Pancreas (tissue), 10 donors: ENCODE results near the gene FAM174C. TPM values are rescaled to one million over a fixed set of nuclear protein-coding genes. Genes with fewer than 3 reads are reported as not detected.

Experiments used
- ATAC-seq, 4 donors: fragments of 200-7000 bp; cut with Tn5 transposase; one replicate each; pipeline versions ENCODE4 v1.8.0 to v1.9.1; 2020; ENCODE audit warnings: mild to moderate bottlenecking in 4 of 4, moderate library complexity in 4 of 4
- DNase-seq, 6 donors: peaks; one replicate each; pipeline ENCODE4 v3.0.0-alpha.2; 2020
- FAIRE-seq: peaks from 2 replicates; lab custom pipeline; 2012; peaks lifted over from hg19 to GRCh38; lab: Jason Lieb, UNC
- H3K27ac ChIP-seq, 4 donors: fragments of 200-600 bp; sonication (generic); 1 replicate in 3 of 4; 2 replicates in 1 of 4; pipeline versions ENCODE4 v1.5.0 to v1.8.0; 2020
- H3K27me3 ChIP-seq, 4 donors: fragments of 200-600 bp; one replicate each; pipeline ENCODE4 v1.8.0; 2021
- H3K36me3 ChIP-seq, 3 donors: fragments of 200-600 bp; sonication (generic) in 1 of 3; one replicate each; pipeline versions ENCODE4 v1.5.0 to v1.8.0; 2020 to 2021
- H3K4me1 ChIP-seq, 3 donors: fragments of 200-600 bp; one replicate each; pipeline ENCODE4 v1.8.0; 2021
- H3K4me3 ChIP-seq, 4 donors: fragments of 200-600 bp; sonication (generic) in 2 of 4; one replicate each; pipeline versions ENCODE4 v1.5.0 to v1.8.0; 2020 to 2021
- H3K9me3 ChIP-seq, 4 donors: fragments of 200-600 bp; one replicate each; pipeline ENCODE4 v1.8.0; 2021
- WGBS, 2 donors: extraction: QIAGEN DNeasy Blood & Tissue Kit; methylation state at CpG; one replicate each; pipeline ENCODE4 v1.1.7; 2013; 5-methylcytosine and 5-hydroxymethylcytosine counted together
- intact Hi-C, 3 donors: fragments of 100-400 bp; cut with DNase I; formaldehyde crosslinking; loops; one replicate each; pipeline versions ENCODE4 v1.11.1 to v1.14.2; 2022
- polyA plus RNA-seq, 2 donors: library from polyadenylated mRNA; stranded (reverse); fragments of 200-250 nt; gene quantifications; one replicate each; pipeline ENCODE4 v1.2.3, GENCODE V29; 2013
- total RNA-seq, 6 donors: library from RNA; stranded (reverse); fragmentation: NEBNext Ultra II Directional in 4 of 6; extraction: Animal tissue kit (Norgen Biotek cat#: 25700) in 4 of 6; gene quantifications; one replicate each; pipeline versions ENCODE4 v1.2.1 to v1.2.4, GENCODE V29; 2021 to 2023
- TF ChIP-seq, protein P1 (sequence below), 4 donors: fragments of 200-600 bp; sonication (generic) in 3 of 4; IDR thresholded peaks; one replicate each; pipeline versions ENCODE4 v1.5.0 to v1.8.0; 2021; ENCODE audit warnings: antibody characterized with exemption in 4 of 4
- donor health status: healthy with polysubstance abuse.
- donor health status: DM: no; HTN: no; CAD: no; lungs with moderate emphysema.
- donor health status: DM: no; HTN: no; CAD: no.
- donor health status: control.
- donor health status: control.
- donor health status: Bipolar disorder and iron deficiency.
- donor health status: DM: yes; HTN: yes; CAD: no.
- donor health status: DM: no; HTN: no; CAD: no.
- donor health status: DM: no; HTN: no; CAD: no.
- donor health status: DM: yes; HTN: yes; CAD: no.

FAM174C gene
- total and polyA plus RNA-seq, 8 donors: 16.1 to 83.4 (median 25.4) TPM

DNA sequence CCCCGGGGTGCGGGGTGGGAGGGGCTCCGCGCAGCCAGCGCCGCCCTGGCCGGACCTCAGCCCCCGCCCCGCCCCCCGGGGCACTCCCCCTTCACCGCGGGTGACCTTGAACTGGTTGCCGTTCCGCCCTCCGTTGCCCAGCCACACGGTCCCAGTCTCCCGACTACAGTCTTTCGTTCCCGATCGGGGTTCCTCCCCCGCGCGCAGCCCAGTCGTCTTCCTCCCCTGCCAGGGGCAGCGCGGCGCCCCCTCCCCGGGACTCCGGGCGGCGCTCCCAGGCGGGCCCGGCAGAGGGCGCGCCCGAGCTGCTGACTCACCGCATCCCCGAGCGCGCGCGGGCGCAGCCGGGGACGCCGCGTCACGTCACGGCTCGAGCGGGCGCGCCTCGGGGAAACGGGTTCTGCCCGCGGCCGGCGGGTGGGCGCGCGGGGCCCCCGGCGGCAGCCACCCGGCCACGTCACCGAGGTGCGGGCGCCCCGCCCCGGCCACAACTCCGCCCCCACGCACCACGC, 26.5 kb upstream of the FAM174C start:
- Histone ChIP-seq H3K27me3 (no peaks in the 10 kb centered on the region), H3K4me1 (peaks cover 33 to 37% (median 33%) of the 10 kb centered on the region in 3 donors), H3K4me3 (peak overlapping the region; percentile 51 to 96 (median 76)), H3K36me3 (peaks cover 0 to 1% (median under 1%) of the 10 kb centered on the region in 3 donors), H3K27ac (peak overlapping the region; percentile 95 to 97 (median 96)), H3K9me3 (no peaks in the 10 kb centered on the region)
- peak in 5 of 6 donors; percentile 82 to 91 (median 85) for DNase-seq
- intact Hi-C loops: no loop called here
- TF ChIP-seq, protein P1, sequence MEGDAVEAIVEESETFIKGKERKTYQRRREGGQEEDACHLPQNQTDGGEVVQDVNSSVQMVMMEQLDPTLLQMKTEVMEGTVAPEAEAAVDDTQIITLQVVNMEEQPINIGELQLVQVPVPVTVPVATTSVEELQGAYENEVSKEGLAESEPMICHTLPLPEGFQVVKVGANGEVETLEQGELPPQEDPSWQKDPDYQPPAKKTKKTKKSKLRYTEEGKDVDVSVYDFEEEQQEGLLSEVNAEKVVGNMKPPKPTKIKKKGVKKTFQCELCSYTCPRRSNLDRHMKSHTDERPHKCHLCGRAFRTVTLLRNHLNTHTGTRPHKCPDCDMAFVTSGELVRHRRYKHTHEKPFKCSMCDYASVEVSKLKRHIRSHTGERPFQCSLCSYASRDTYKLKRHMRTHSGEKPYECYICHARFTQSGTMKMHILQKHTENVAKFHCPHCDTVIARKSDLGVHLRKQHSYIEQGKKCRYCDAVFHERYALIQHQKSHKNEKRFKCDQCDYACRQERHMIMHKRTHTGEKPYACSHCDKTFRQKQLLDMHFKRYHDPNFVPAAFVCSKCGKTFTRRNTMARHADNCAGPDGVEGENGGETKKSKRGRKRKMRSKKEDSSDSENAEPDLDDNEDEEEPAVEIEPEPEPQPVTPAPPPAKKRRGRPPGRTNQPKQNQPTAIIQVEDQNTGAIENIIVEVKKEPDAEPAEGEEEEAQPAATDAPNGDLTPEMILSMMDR (IDR thresholded peaks at IDR 0.05): peak; percentile 52 to 72 (median 66)
- peak; percentile 3 to 10 (median 7) for ATAC-seq
- no peak for FAIRE-seq
- WGBS, 2 donors: 1 to 2% methylated on average over 26 to 74 of the region's 74 CpGs

GRCh38 chr19:1249298-1249989, 25.9 kb upstream of the FAM174C start:
- peak overlapping the region; percentile 97 to 99 (median 98) for H3K27ac ChIP-seq
- intact Hi-C loops: no loop called here
- H3K27me3 ChIP-seq: no peaks in the 10 kb centered on the region
- H3K4me1 ChIP-seq: peaks cover 30 to 39% (median 35%) of the 10 kb centered on the region in 3 donors
- WGBS, 2 donors: 0 to 1% methylated on average over 27 to 102 of the region's 102 CpGs
- FAIRE-seq: no peak
- H3K36me3 ChIP-seq: peaks cover 0 to 7% (median 7%) of the 10 kb centered on the region in 3 donors
- TF ChIP-seq, protein P1 (IDR thresholded peaks at IDR 0.05): no peak
- peak; percentile 91 to 97 (median 96) for DNase-seq
- H3K9me3 ChIP-seq: no peaks in the 10 kb centered on the region
- H3K4me3 ChIP-seq: peak overlapping the region; percentile 84 to 96 (median 90)
- peak; percentile 9 to 51 (median 23) for ATAC-seq

DNA sequence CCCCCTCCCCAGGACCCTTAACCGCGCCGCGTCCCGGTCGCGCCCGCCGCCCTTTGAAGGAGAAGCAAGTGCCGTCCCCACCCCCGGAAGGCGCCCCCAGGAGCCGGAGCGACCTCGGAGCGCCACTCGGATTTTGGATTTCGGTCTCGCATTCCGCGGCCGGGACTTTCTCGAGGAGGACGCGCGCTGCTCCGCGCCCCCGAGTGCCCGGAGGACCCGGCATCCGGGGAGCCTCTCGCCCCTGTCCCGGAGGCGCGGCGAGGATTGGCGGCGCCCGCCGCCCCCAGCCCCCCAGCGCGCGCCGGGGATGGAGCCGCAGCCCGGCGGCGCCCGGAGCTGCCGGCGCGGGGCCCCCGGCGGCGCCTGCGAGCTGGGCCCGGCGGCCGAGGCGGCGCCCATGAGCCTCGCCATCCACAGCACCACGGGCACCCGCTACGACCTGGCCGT, 25.3 kb upstream of the FAM174C start:
- Histone ChIP-seq H3K27ac (peak overlapping the region; percentile 97 to 99 (median 98)), H3K4me3 (peak overlapping the region; percentile 84 to 96 (median 90)), H3K27me3 (no peaks in the 10 kb centered on the region), H3K9me3 (no peaks in the 10 kb centered on the region), H3K4me1 (peaks cover 24 to 38% (median 36%) of the 10 kb centered on the region in 3 donors), H3K36me3 (peaks cover 0 to 13% (median 13%) of the 10 kb centered on the region in 3 donors)
- FAIRE-seq: no peak
- TF ChIP-seq, protein P1 (IDR thresholded peaks at IDR 0.05): no peak
- ATAC-seq: no peak
- WGBS, 2 donors: 0 to 1% methylated on average over 38 to 67 of the region's 67 CpGs
- peak in 1 of 6 donors; percentile 86 for DNase-seq
- intact Hi-C loops: no loop called here

DNA sequence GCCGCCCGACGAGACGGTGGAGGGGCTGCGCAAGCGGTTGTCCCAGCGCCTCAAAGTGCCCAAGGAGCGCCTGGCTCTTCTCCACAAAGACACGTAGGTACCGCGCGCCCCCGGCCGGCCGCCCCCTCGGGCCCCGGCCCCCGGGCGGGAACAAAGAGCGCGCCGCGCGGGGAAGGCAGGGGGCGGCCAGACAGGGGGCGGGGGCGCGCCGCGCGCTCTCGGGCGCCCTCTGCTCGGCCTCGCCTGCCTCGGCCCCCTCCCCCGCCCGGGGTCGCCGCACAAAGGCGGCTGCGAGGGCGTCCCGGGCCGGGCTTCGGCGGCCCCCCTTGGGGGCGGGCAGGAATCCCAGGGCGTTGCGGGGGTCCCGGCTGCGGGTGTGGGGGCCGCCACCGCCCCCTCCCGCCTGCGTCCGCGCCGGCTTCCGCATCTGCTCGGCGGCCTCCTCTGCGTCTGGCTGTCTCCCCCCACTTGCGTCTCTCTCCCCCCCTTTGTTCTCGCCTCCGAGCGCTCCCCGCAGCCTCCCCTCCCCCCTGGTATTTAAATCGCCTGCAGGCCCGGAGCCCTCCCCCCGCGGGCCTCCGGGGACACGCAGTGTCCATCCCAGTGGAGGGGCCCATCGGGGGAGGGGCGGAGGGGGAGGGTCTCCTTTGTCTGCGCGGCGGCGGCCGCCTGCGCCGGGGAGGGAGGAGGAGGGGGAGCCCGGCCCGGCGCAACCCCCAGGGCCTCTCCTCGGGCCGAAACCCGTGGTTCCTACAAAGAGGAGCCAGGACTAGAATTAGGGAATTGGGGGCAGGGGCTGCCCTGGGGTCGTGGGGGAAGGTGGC, 24.7 kb upstream of the FAM174C start:
- FAIRE-seq: no peak
- intact Hi-C loops: no loop called here
- DNase-seq: peak; percentile 65 to 86 (median 74)
- Histone ChIP-seq H3K36me3 (peaks cover 6 to 19% (median 19%) of the 10 kb centered on the region in 3 donors), H3K27ac (peak overlapping the region; percentile 97 to 99 (median 98)), H3K9me3 (no peaks in the 10 kb centered on the region), H3K27me3 (no peaks in the 10 kb centered on the region), H3K4me1 (peaks cover 18 to 38% (median 32%) of the 10 kb centered on the region in 3 donors), H3K4me3 (peak overlapping the region; percentile 84 to 96 (median 90))
- TF ChIP-seq, protein P1 (IDR thresholded peaks at IDR 0.05): no peak
- ATAC-seq: no peak
- 1 to 3% methylated on average over 28 to 90 of the region's 90 CpGs for WGBS, 2 donors
